ENCODE measurements around the gene ALPK3. TPM values are rescaled to one million over a fixed set of nuclear protein-coding genes. Genes with fewer than 3 reads are reported as not detected.

The ALPK3 gene
- total RNA-seq, 1 donor from 2014 or later = 5.4 TPM

- Histone ChIP-seq H4K20me1 (ENCODE audit: low read depth) (peaks cover 36% of the 10 kb centered on the region), H3K4me1 (peaks cover 2% of the 10 kb centered on the region), H3K79me2 (ENCODE audit: low read depth) (peaks cover 52% of the 10 kb centered on the region), H3K27me3 (no peaks in the 10 kb centered on the region), H3F3A (ENCODE audit: low read depth) (peaks cover 6% of the 10 kb centered on the region), H3K9me3 (ENCODE audit: low read depth) (no peaks in the 10 kb centered on the region), H3K27ac (no peak overlapping the region), H3K36me3 (no peaks in the 10 kb centered on the region), H2AFZ (replicated peaks) (no peak overlapping the region), H3K9ac (no peak overlapping the region), H3K4me3 (no peak overlapping the region), H3K4me2 (no peak overlapping the region)
- H3K36me3 Mint-ChIP-seq = peaks cover 35% of the 10 kb centered on the region
- H3K4me1 Mint-ChIP-seq = peaks cover under 1% of the 10 kb centered on the region
- DNase-seq (ENCODE audit: low spot score) = no peak
- no peak overlapping the region for H3K4me3 Mint-ChIP-seq
- TF ChIP-seq EZH2 (IDR thresholded peaks at IDR 0.05) (no peak), EZH2phosphoT487 (IDR thresholded peaks at IDR 0.05) (no peak), CTCF (IDR thresholded peaks at IDR 0.05) (no peak)
- H3K27me3 Mint-ChIP-seq (ENCODE audit: insufficient read depth, low read depth) = no peaks in the 10 kb centered on the region
- H3K9me3 Mint-ChIP-seq = no peaks in the 10 kb centered on the region
- H3K27ac Mint-ChIP-seq = peak overlapping the region; percentile 37
Observed at GRCh38 chr15:84784262-84784661, 32.9 kb upstream of the ALPK3 start.

- no peaks in the 10 kb centered on the region for H3K27me3 Mint-ChIP-seq (ENCODE audit: insufficient read depth, low read depth)
- TF ChIP-seq EZH2phosphoT487 (IDR thresholded peaks at IDR 0.05) (no peak), CTCF (IDR thresholded peaks at IDR 0.05) (no peak), EZH2 (IDR thresholded peaks at IDR 0.05) (no peak)
- Histone ChIP-seq H4K20me1 (ENCODE audit: low read depth) (peaks cover 43% of the 10 kb centered on the region), H3F3A (ENCODE audit: low read depth) (peaks cover 11% of the 10 kb centered on the region), H3K36me3 (no peaks in the 10 kb centered on the region), H3K9me3 (ENCODE audit: low read depth) (no peaks in the 10 kb centered on the region), H3K4me1 (peaks cover 10% of the 10 kb centered on the region), H3K4me3 (no peak overlapping the region), H3K9ac (no peak overlapping the region), H3K79me2 (ENCODE audit: low read depth) (peaks cover 53% of the 10 kb centered on the region), H3K27me3 (no peaks in the 10 kb centered on the region), H2AFZ (replicated peaks) (no peak overlapping the region), H3K4me2 (no peak overlapping the region), H3K27ac (no peak overlapping the region)
- DNase-seq (ENCODE audit: low spot score) = no peak
- no peak overlapping the region for H3K4me3 Mint-ChIP-seq
- peaks cover 6% of the 10 kb centered on the region for H3K4me1 Mint-ChIP-seq
- peaks cover 35% of the 10 kb centered on the region for H3K36me3 Mint-ChIP-seq
- H3K27ac Mint-ChIP-seq = no peak overlapping the region
- no peaks in the 10 kb centered on the region for H3K9me3 Mint-ChIP-seq
Observed at GRCh38 chr15:84785053-84785452, 32.1 kb upstream of the ALPK3 start.

GRCh38 chr15:84788500-84788899, 28.7 kb upstream of the ALPK3 start:
- H3K36me3 ChIP-seq = peaks cover 4% of the 10 kb centered on the region
- H3F3A ChIP-seq (ENCODE audit: low read depth) = peaks cover 11% of the 10 kb centered on the region
- no peak overlapping the region for H2AFZ ChIP-seq (replicated peaks)
- Mint-ChIP-seq H3K9me3 (no peaks in the 10 kb centered on the region), H3K27ac (no peak overlapping the region), H3K36me3 (peaks cover 36% of the 10 kb centered on the region), H3K4me1 (peaks cover 10% of the 10 kb centered on the region), H3K27me3 (ENCODE audit: insufficient read depth, low read depth) (no peaks in the 10 kb centered on the region), H3K4me3 (no peak overlapping the region)
- H3K4me1 ChIP-seq = peaks cover 10% of the 10 kb centered on the region
- H4K20me1 ChIP-seq (ENCODE audit: low read depth) = peaks cover 55% of the 10 kb centered on the region
- DNase-seq (ENCODE audit: low spot score) = no peak
- H3K9ac ChIP-seq = no peak overlapping the region
- TF ChIP-seq EZH2 (IDR thresholded peaks at IDR 0.05) = no peak
- no peak for TF ChIP-seq CTCF (IDR thresholded peaks at IDR 0.05)
- no peak for TF ChIP-seq EZH2phosphoT487 (IDR thresholded peaks at IDR 0.05)
- H3K4me2 ChIP-seq = no peak overlapping the region
- H3K79me2 ChIP-seq (ENCODE audit: low read depth) = peaks cover 31% of the 10 kb centered on the region
- H3K27me3 ChIP-seq = no peaks in the 10 kb centered on the region
- no peak overlapping the region for H3K4me3 ChIP-seq
- no peaks in the 10 kb centered on the region for H3K9me3 ChIP-seq (ENCODE audit: low read depth)
- H3K27ac ChIP-seq = no peak overlapping the region

Data from neural progenitor cell (in vitro differentiated cells).